ENCODE data around the gene TBC1D10B.

The TBC1D10B gene

GRCh38 chr16:30370456-30371247, at the start of gene TBC1D10B:
Gene TBC1D10B, minus strand, starts transcription at chr16:30370494. Its CDS starts 311 bp downstream, at chr16:30370183.
- peak; percentile 97 for DNase-seq (ENCODE audit: low read depth)

- DNase-seq (ENCODE audit: low read depth) = no peak
Observed at GRCh38 chr16:30418350-30419181, 48.3 kb upstream of the TBC1D10B start.

GRCh38 chr16:30417529-30418349, 47.4 kb upstream of the TBC1D10B start:
- peak; percentile 65 for DNase-seq (ENCODE audit: low read depth)

- DNase-seq (ENCODE audit: low read depth) = no peak
Observed at GRCh38 chr16:30416624-30417528, 46.6 kb upstream of the TBC1D10B start.

GRCh38 chr16:30416047-30416603, 45.8 kb upstream of the TBC1D10B start:
- DNase-seq (ENCODE audit: low read depth) = no peak

GRCh38 chr16:30414159-30414558, 43.9 kb upstream of the TBC1D10B start:
- no peak for DNase-seq (ENCODE audit: low read depth)

GRCh38 chr16:30413112-30413806, 43.0 kb upstream of the TBC1D10B start:
- DNase-seq (ENCODE audit: low read depth) = no peak

- DNase-seq (ENCODE audit: low read depth) = peak; percentile 95
Observed at GRCh38 chr16:30409125-30410060, 39.1 kb upstream of the TBC1D10B start.

- no peak for DNase-seq (ENCODE audit: low read depth)
Observed at GRCh38 chr16:30407804-30408534, 37.7 kb upstream of the TBC1D10B start.

- peak; percentile 83 for DNase-seq (ENCODE audit: low read depth)
Observed at GRCh38 chr16:30407102-30407803, 37.0 kb upstream of the TBC1D10B start, which contains the start of gene ZNF771. Gene ZNF771, plus strand, starts transcription at chr16:30407606. Its CDS starts 448 bp downstream, at chr16:30408054.

- DNase-seq (ENCODE audit: low read depth) = no peak
Observed at GRCh38 chr16:30406795-30407101, 36.5 kb upstream of the TBC1D10B start.

GRCh38 chr16:30401768-30402425, 31.6 kb upstream of the TBC1D10B start:
- no peak for DNase-seq (ENCODE audit: low read depth)

- no peak for DNase-seq (ENCODE audit: low read depth)
Observed at GRCh38 chr16:30399435-30400186, 29.3 kb upstream of the TBC1D10B start.

GRCh38 chr16:30398661-30399434, 28.6 kb upstream of the TBC1D10B start:
- DNase-seq (ENCODE audit: low read depth) = no peak

GRCh38 chr16:30397776-30398660, 27.7 kb upstream of the TBC1D10B start:
- no peak for DNase-seq (ENCODE audit: low read depth)
